Epithelial cell of esophagus (primary cell): ENCODE results near the gene SUSD5.

Source experiments
- DNase-seq: peaks from one replicate; pipeline ENCODE4 v3.0.0; 2010; ENCODE audit warnings: low read depth
- H3K4me3 ChIP-seq: 2 replicates; pipeline ENCODE4 v1.5.1; 2011; ENCODE audit warnings: mild to moderate bottlenecking, low read length, control low read depth
- TF ChIP-seq, protein P1 (sequence below): IDR thresholded peaks from 2 replicates; pipeline ENCODE4 v1.5.1; 2011; ENCODE audit warnings: low read depth, mild to moderate bottlenecking, low read length, control low read depth, inconsistent platforms; ENCODE audit not compliant: insufficient read depth; ENCODE audit errors: missing control alignments

SUSD5 gene

DNA sequence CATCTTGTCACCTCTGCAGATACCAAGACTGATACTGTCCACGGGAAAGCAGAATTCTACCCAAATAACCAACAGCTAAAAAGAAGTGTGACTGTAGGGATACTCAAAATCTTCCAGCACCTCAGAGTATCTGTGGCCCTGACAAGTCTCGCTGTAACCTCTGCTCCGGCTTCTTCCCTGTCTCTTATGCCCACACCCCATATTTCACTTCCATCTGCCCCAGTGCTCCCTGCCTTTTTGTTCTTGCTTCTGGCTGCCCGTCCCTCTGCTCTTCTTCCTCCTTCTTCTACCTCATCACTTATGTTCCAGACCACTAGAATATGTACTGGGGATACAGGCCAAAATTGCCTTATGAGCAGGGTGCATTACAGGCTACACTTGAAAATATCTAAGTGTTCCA lies 59.4 kb downstream of the SUSD5 start:
- TF ChIP-seq, protein P1, sequence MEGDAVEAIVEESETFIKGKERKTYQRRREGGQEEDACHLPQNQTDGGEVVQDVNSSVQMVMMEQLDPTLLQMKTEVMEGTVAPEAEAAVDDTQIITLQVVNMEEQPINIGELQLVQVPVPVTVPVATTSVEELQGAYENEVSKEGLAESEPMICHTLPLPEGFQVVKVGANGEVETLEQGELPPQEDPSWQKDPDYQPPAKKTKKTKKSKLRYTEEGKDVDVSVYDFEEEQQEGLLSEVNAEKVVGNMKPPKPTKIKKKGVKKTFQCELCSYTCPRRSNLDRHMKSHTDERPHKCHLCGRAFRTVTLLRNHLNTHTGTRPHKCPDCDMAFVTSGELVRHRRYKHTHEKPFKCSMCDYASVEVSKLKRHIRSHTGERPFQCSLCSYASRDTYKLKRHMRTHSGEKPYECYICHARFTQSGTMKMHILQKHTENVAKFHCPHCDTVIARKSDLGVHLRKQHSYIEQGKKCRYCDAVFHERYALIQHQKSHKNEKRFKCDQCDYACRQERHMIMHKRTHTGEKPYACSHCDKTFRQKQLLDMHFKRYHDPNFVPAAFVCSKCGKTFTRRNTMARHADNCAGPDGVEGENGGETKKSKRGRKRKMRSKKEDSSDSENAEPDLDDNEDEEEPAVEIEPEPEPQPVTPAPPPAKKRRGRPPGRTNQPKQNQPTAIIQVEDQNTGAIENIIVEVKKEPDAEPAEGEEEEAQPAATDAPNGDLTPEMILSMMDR: no peak
- DNase-seq: no peak

DNA sequence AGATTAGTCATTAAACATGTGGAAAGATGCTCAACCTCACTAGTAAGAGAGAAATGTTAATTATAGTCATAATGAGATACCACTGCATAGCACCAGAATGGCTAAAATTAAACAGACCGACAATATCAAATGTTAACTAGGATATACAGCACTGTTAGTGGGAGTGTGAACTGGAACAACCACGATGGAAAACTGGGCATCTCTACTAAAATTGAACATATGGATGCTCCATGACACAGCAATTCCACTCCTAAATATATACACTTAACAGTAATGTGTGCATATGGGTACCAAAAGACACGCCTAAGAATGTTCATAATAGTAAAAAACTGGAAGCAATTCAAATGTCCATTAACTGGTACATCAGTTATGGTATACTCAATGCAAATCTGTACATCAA lies 63.3 kb downstream of the SUSD5 start:
- DNase-seq: no peak
- H3K4me3 ChIP-seq: no peak overlapping the region
- TF ChIP-seq, protein P1: no peak

More for the DNA sequence above, 59.4 kb downstream of the SUSD5 start:
- no peak overlapping the region for H3K4me3 ChIP-seq

DNA sequence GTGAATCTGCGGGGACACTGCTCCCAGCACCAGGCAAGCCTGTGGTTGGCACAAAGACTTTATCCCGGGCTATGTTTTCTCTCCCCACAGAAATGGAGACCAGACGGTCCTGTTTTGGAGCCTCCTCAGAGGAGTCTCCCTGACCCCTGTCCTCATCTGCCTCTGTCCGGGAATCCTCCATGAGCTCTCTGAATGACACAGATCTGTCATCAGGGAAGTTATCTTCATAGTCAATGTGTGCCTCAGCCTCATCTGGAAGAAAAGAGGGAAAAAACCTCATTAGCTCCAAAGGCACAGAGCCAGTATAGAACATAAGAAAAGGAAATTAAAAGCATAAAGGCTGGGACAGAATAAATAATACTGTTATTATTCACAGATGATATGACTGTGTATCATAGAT lies 64.8 kb downstream of the SUSD5 start:
- no peak for DNase-seq
- H3K4me3 ChIP-seq: no peak overlapping the region
- TF ChIP-seq, protein P1: no peak

DNA sequence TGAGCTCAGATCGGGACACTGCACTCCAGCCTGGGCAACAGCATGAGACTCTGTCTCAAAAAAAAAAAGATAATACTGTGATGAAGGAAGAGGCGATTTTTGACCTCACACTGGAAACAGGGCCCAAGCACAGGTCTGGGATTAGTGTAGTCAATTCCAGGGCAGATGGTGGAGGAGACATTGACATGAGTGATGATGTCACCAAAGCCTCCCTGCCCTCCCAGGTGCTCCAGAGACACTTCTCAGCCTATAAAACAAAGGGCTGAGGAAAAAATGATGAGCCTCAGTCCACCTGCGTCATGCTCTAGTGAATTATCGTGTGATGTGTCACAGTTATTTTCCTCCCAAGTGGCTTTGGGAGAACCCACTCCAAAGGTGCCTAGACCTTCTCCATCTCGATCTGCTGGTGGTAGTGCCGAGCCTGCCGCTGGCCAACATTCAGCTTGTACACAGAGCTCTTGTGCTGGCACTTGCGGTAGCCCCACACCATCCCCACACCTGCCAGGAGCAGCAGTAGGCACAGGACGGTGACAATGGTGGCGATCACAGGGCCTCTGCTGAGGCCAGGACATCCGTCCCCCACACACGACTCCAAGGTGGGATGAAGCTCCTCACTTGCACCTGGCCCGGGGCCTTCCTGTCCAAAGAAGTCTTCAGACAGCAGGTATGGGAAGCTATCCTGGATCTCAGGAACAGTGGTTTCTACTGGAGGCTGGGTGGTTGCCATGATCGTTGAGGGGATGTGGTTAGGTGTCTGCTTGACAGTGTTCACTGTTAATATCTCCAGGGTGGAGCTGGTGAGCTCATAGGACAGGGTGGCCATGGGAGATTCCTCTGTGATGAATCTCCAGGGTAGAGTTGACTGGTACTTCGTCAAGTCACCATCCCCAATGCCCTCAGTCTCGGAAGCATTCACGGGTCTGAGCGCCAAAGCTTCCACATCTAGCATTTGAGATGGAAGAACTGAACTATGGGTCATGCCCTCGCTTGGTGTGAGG lies 65.9 kb downstream of the SUSD5 start:
- H3K4me3 ChIP-seq: no peak overlapping the region
- peak; percentile 30 for DNase-seq
- TF ChIP-seq, protein P1: no peak

DNA sequence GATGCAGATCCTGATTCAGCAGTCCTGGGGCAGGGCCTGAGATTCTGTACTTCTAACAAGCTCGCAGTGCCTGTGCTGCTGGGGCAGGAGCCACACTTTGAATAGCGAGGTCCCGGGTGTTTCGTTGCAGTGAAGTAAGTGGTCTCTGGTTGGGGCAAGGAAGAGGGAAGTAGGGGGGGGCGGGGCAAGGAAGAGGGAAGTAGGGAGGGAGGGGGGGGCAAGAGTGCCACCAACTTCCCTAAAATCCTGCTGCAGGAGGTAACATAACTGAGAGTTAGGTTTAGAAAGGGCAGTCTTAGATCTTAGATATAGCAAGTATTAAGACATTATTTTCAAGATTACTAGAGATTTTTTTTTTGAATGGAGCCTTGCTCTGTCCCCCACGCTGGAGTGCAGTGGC lies 69.3 kb downstream of the SUSD5 start:
- DNase-seq: no peak
- TF ChIP-seq, protein P1: no peak
- no peak overlapping the region for H3K4me3 ChIP-seq

DNA sequence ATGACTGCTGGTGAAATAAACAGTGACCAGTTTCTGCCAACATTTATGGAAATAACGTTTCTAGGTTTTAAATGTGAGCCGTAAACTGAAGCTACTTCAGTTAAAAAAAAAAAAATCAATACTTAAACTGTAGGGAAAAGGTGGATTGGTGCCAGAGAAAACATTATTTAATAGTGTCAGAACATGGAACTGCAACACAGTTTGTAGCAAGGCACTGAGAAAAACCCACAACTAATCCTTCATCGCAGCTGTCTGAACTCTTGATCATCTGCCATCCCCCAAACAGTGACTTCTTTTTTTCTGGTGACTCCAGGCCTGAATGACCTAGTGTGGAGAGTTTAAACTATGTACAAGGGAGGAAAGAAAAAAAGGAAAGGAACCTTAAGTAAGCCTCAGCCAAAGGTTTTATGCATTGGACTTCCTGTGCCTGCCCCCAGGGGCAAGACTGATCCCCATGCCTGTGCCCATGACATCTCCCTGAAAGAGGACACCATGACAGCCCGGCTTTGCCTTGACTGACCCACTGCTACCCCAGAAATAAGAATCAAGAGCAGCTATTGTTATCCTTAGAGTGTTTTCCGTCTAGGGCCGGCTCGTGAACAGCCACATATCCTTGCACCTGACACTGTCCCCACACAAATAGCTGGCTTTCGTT lies 71.7 kb downstream of the SUSD5 start:
- H3K4me3 ChIP-seq: no peak overlapping the region
- no peak for DNase-seq
- TF ChIP-seq, protein P1: no peak
